Fibroblast of lung (primary cell): ENCODE data around the gene SYNM. TPM values are rescaled to one million over a fixed set of nuclear protein-coding genes. Genes with fewer than 3 reads are reported as not detected.

ENCODE experiments used
- DNase-seq, 2 donors: peaks; one replicate each; pipeline versions ENCODE4 v3.0.0 to v3.0.0-alpha.2; 2010; ENCODE audit warnings: low read depth in 2 of 2
- H2AFZ ChIP-seq: 2 replicates; pipeline ENCODE4 v1.5.1; 2012; ENCODE audit warnings: low read length, control low read depth, inconsistent platforms
- H3K27ac ChIP-seq: 2 replicates; pipeline ENCODE4 v1.5.1; 2011; ENCODE audit warnings: low read length, control low read depth; ENCODE audit not compliant: insufficient read depth
- H3K27me3 ChIP-seq: 2 replicates; pipeline ENCODE4 v1.5.1; 2011; ENCODE audit warnings: mild to moderate bottlenecking, low read length; ENCODE audit not compliant: control insufficient read depth, insufficient read depth
- H3K36me3 ChIP-seq: 2 replicates; pipeline ENCODE4 v1.5.1; 2011; ENCODE audit warnings: low read length; ENCODE audit not compliant: control insufficient read depth, insufficient read depth
- H3K4me1 ChIP-seq: 2 replicates; pipeline ENCODE4 v1.5.1; 2011; ENCODE audit warnings: low read length; ENCODE audit not compliant: control insufficient read depth, insufficient read depth; ENCODE audit errors: extremely low read depth
- H3K4me2 ChIP-seq: 2 replicates; pipeline ENCODE4 v1.5.1; 2011; ENCODE audit warnings: low read length, control low read depth; ENCODE audit not compliant: insufficient read depth; ENCODE audit errors: extremely low read depth
- H3K4me3 ChIP-seq, 4 experiments: fragments of 200-600 bp in 1 of 4; sonication (generic) in 1 of 4; replicated peaks in 1 of 4; 2 replicates each; pipeline ENCODE4 v1.5.1; 2011 to 2016; ENCODE audit warnings: low read length in 4 of 4, low read depth in 3 of 4, mild to moderate bottlenecking in 3 of 4, control low read depth in 2 of 4, inconsistent platforms in 1 of 4, mixed read lengths in 1 of 4; ENCODE audit not compliant: insufficient read depth in 1 of 4; ENCODE audit errors: control extremely low read depth in 1 of 4
- H3K79me2 ChIP-seq: 2 replicates; pipeline ENCODE4 v1.5.1; 2012; ENCODE audit warnings: mild to moderate bottlenecking, low read length, inconsistent platforms; ENCODE audit not compliant: control insufficient read depth, insufficient read depth
- H3K9ac ChIP-seq: 2 replicates; pipeline ENCODE4 v1.5.1; 2011; ENCODE audit warnings: mild to moderate bottlenecking, low read length, control low read depth; ENCODE audit not compliant: insufficient read depth
- H3K9me3 ChIP-seq: 2 replicates; pipeline ENCODE4 v1.5.1; 2012; ENCODE audit warnings: low read depth, low read length; ENCODE audit not compliant: control insufficient read depth, insufficient read depth
- H4K20me1 ChIP-seq: 2 replicates; pipeline ENCODE4 v1.5.1; 2011; ENCODE audit warnings: low read length; ENCODE audit not compliant: control insufficient read depth, insufficient read depth; ENCODE audit errors: extremely low read depth
- CTCF ChIP-seq, 2 donors: IDR thresholded peaks in 1 of 2; conservative IDR thresholded peaks in 1 of 2; 1 replicate in 1 of 2; 2 replicates in 1 of 2; pipeline ENCODE4 v1.5.1; 2011 to 2012; ENCODE audit warnings: low read length in 2 of 2, control low read depth in 1 of 2, inconsistent platforms in 1 of 2, low read depth in 1 of 2, mild to moderate bottlenecking in 1 of 2
- EZH2 ChIP-seq: IDR thresholded peaks from 2 replicates; pipeline ENCODE4 v1.5.1; 2012; ENCODE audit warnings: low read length, control low read depth, mild to moderate bottlenecking; ENCODE audit errors: missing control alignments
- polyA plus RNA-seq, 2 donors: library from polyadenylated mRNA; depleted of rRNA in 1 of 2; stranded (reverse) in 1 of 2; unstranded in 1 of 2; fragments of >200 nt; gene quantifications; 2 replicates each; pipeline ENCODE4 v1.2.1, GENCODE V29; 2011 to 2012; ENCODE audit warnings: missing spikeins in 1 of 2
- total RNA-seq: library from RNA; depleted of rRNA; stranded (reverse); fragments of >200 nt; gene quantifications from 2 replicates; pipeline ENCODE4 v1.2.1, GENCODE V29; 2014

Gene SYNM
- total and polyA plus RNA-seq, 2 donors (not counting 1 experiment from before 2014, with no cell fraction given): 1.8 to 8.6 TPM

- H3K9me3 ChIP-seq: no peaks in the 10 kb centered on the region
- peaks cover 2% of the 10 kb centered on the region for H3K36me3 ChIP-seq
- no peaks in the 10 kb centered on the region for H3K27me3 ChIP-seq
- H3K4me1 ChIP-seq: peaks cover 12% of the 10 kb centered on the region
- no peak overlapping the region for H3K27ac ChIP-seq
- H3K4me2 ChIP-seq: peak overlapping the region; percentile 56
- peak in 1 of 2 donors; percentile 29 for DNase-seq
- TF ChIP-seq CTCF (conservative IDR thresholded peaks at IDR 0.05 in 1 of 2, IDR thresholded peaks at IDR 0.05 in 1 of 2; ENCODE audit: low read depth in 1 of 2, low read length in 2 of 2) (no peak), EZH2 (no peak)
- H4K20me1 ChIP-seq: no peaks in the 10 kb centered on the region
- H3K4me3 ChIP-seq: peak overlapping the region in 2 of 4 experiments; percentile 5 to 16
- H3K79me2 ChIP-seq: no peaks in the 10 kb centered on the region
- H2AFZ ChIP-seq: no peak overlapping the region
- no peak overlapping the region for H3K9ac ChIP-seq
Observed at GRCh38 chr15:99157456-99157855, 52.6 kb downstream of the SYNM start.

GRCh38 chr15:99158626-99159412 is 53.9 kb downstream of the SYNM start:
- H4K20me1 ChIP-seq: no peaks in the 10 kb centered on the region

More at GRCh38 chr15:99158626-99159412, 53.9 kb downstream of the SYNM start:
- Histone ChIP-seq H3K4me1 (peaks cover 12% of the 10 kb centered on the region), H3K27me3 (no peaks in the 10 kb centered on the region), H3K36me3 (peaks cover 2% of the 10 kb centered on the region), H3K27ac (no peak overlapping the region), H3K79me2 (no peaks in the 10 kb centered on the region), H3K4me3 (no peak overlapping the region), H2AFZ (no peak overlapping the region), H3K4me2 (no peak overlapping the region), H3K9ac (no peak overlapping the region), H3K9me3 (no peaks in the 10 kb centered on the region)
- TF ChIP-seq CTCF (conservative IDR thresholded peaks at IDR 0.05 in 1 of 2, IDR thresholded peaks at IDR 0.05 in 1 of 2; ENCODE audit: low read depth in 1 of 2, low read length in 2 of 2): no peak
- no peak for DNase-seq
